ENCODE results near the gene AFMID. TPM values are rescaled to one million over a fixed set of nuclear protein-coding genes. Genes with fewer than 3 reads are reported as not detected.

The AFMID gene
- total RNA-seq, 1 experiment from 2014 or later, result 65.8 TPM

- peak overlapping the region; percentile 24; the same call in 1 of the 2 replicates for H3K27ac ChIP-seq (ENCODE audit: low read depth, low read length)
- TF ChIP-seq EZH2 (IDR thresholded peaks at IDR 0.05), result no peak
- no peak for TF ChIP-seq ZFX (IDR thresholded peaks at IDR 0.05)
- TF ChIP-seq TCF7L2 (IDR thresholded peaks at IDR 0.05; ENCODE audit: borderline replicate concordance, extremely low read depth, insufficient read depth, insufficient read length), result no peak
- TF ChIP-seq EGR1 (IDR thresholded peaks at IDR 0.05; ENCODE audit: low read depth), result no peak
- no peak for TF ChIP-seq JUND (IDR thresholded peaks at IDR 0.05)
- peak; percentile 73 for TF ChIP-seq YY1 (IDR thresholded peaks at IDR 0.05; ENCODE audit: extremely low read depth, insufficient replicate concordance, low read depth, low read length)
- TF ChIP-seq CEBPB (IDR thresholded peaks at IDR 0.05; ENCODE audit: low read depth), result no peak
- no peak for TF ChIP-seq ZBTB33 (IDR thresholded peaks at IDR 0.05; ENCODE audit: extremely low read depth, insufficient replicate concordance, low read length)
- no peak for TF ChIP-seq SIN3A (IDR thresholded peaks at IDR 0.05; ENCODE audit: low read depth)
- TF ChIP-seq EZH2phosphoT487 (IDR thresholded peaks at IDR 0.05; ENCODE audit: borderline replicate concordance), result no peak
- TF ChIP-seq SRF (IDR thresholded peaks at IDR 0.05; ENCODE audit: low read depth), result no peak
- no peak for TF ChIP-seq SP1 (IDR thresholded peaks at IDR 0.05; ENCODE audit: low read depth)
- TF ChIP-seq, protein P1, sequence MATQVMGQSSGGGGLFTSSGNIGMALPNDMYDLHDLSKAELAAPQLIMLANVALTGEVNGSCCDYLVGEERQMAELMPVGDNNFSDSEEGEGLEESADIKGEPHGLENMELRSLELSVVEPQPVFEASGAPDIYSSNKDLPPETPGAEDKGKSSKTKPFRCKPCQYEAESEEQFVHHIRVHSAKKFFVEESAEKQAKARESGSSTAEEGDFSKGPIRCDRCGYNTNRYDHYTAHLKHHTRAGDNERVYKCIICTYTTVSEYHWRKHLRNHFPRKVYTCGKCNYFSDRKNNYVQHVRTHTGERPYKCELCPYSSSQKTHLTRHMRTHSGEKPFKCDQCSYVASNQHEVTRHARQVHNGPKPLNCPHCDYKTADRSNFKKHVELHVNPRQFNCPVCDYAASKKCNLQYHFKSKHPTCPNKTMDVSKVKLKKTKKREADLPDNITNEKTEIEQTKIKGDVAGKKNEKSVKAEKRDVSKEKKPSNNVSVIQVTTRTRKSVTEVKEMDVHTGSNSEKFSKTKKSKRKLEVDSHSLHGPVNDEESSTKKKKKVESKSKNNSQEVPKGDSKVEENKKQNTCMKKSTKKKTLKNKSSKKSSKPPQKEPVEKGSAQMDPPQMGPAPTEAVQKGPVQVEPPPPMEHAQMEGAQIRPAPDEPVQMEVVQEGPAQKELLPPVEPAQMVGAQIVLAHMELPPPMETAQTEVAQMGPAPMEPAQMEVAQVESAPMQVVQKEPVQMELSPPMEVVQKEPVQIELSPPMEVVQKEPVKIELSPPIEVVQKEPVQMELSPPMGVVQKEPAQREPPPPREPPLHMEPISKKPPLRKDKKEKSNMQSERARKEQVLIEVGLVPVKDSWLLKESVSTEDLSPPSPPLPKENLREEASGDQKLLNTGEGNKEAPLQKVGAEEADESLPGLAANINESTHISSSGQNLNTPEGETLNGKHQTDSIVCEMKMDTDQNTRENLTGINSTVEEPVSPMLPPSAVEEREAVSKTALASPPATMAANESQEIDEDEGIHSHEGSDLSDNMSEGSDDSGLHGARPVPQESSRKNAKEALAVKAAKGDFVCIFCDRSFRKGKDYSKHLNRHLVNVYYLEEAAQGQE (IDR thresholded peaks at IDR 0.05; ENCODE audit: low read depth), result no peak
- no peak for TF ChIP-seq POLR2A (IDR thresholded peaks at IDR 0.05; ENCODE audit: borderline replicate concordance, extremely low read depth, insufficient read depth, insufficient read length)
- TF ChIP-seq, protein P2, sequence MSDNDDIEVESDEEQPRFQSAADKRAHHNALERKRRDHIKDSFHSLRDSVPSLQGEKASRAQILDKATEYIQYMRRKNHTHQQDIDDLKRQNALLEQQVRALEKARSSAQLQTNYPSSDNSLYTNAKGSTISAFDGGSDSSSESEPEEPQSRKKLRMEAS (IDR thresholded peaks at IDR 0.05), result peak; percentile 82; the same call in 1 of the 2 replicates
- TF ChIP-seq FOSL1 (IDR thresholded peaks at IDR 0.05; ENCODE audit: low read depth), result no peak
- no peak for TF ChIP-seq ZNF274 (IDR thresholded peaks at IDR 0.05; ENCODE audit: low read depth, low read length)
- TF ChIP-seq CBX3 (IDR thresholded peaks at IDR 0.05; ENCODE audit: low read depth), result no peak
- TF ChIP-seq ELF1 (IDR thresholded peaks at IDR 0.05; ENCODE audit: borderline replicate concordance, low read depth), result no peak
- peak; percentile 33; the same call in 1 of the 2 replicates for TF ChIP-seq POLR2AphosphoS5 (IDR thresholded peaks at IDR 0.05; ENCODE audit: low read depth, low read length)
- no peak for TF ChIP-seq ATF3 (IDR thresholded peaks at IDR 0.05)
- peak; percentile 100 for TF ChIP-seq RAD21 (IDR thresholded peaks at IDR 0.05; ENCODE audit: low read depth)
These were observed 64.0 kb downstream of the AFMID start for GRCh38 chr17:78250891-78251772.

More at GRCh38 chr17:78250891-78251772, 64.0 kb downstream of the AFMID start:
- intact Hi-C loops (cut with micrococcal nuclease), result loop anchor here (1.0 to 5.0 kb wide), 5 partner anchors 110 to 171 kb away; partner anchors contain the start of genes SOCS3 and TMC6
- ChIA-PET RAD21 (ENCODE audit: low non-redundant PET in 1 of 2, low total read pairs in 2 of 2, uncharacterized antibody in 2 of 2, unreplicated experiment in 2 of 2) (interaction anchor here (0.6 to 2.3 kb wide), 13 partner anchors 64 to 232 kb away, joined by 3 to 12 read pairs (median 4); partner anchors contain the start of gene TMC8 (in 1 of the 2)), CTCF (interaction anchor here (0.6 to 3.0 kb wide), 48 partner anchors 8 to 708 kb away, joined by 3 to 61 read pairs (median 5); partner anchors contain the start of genes AFMID, TK1 and TMC8), POLR2A (interaction anchor here (0.6 to 1.3 kb wide), 5 partner anchors 24 to 166 kb away, joined by 3 to 6 read pairs (median 3); partner anchors contain the start of genes AFMID and TK1)
- H3K4me2 ChIP-seq (ENCODE audit: low read length), result peak overlapping the region; percentile 79
- ATAC-seq (peak; percentile 93), DNase-seq (ENCODE audit: low read depth, low spot score) (peak; percentile 71)
- H3K4me1 ChIP-seq (ENCODE audit: control insufficient read depth in 1 of 2, insufficient read depth in 2 of 2, low read length in 2 of 2), result peaks cover 5 to 14% of the 10 kb centered on the region in 2 experiments
- BruUV-seq (replicated peaks), result no TSS peak
- H3K9me2 ChIP-seq (ENCODE audit: insufficient read depth), result no peaks in the 10 kb centered on the region
- H3K4me3 ChIP-seq (replicated peaks in 1 of 2; ENCODE audit: low read depth in 1 of 2, low read length in 2 of 2), result peak overlapping the region; percentile 22 to 42
- H3K79me2 ChIP-seq (ENCODE audit: insufficient read depth, low read length), result no peaks in the 10 kb centered on the region
- peak overlapping the region; percentile 47 for H2AFZ ChIP-seq (ENCODE audit: low read depth, low read length, poor library complexity, severe bottlenecking)
- no peaks in the 10 kb centered on the region for H4K20me1 ChIP-seq (ENCODE audit: insufficient read depth)
- H3K9ac ChIP-seq (ENCODE audit: low read length), result peak overlapping the region; percentile 46; the same call in 1 of the 2 replicates
- H3K36me3 ChIP-seq (ENCODE audit: control insufficient read depth in 1 of 2, insufficient read depth in 2 of 2, low read length in 2 of 2), result no peaks in the 10 kb centered on the region
- no peaks in the 10 kb centered on the region for H3K9me3 ChIP-seq (ENCODE audit: control insufficient read depth in 1 of 2, insufficient read depth in 1 of 2, low read depth in 1 of 2, low read length in 2 of 2)
- H3K27me3 ChIP-seq (ENCODE audit: insufficient read depth, low read length), result no peaks in the 10 kb centered on the region
